Measurements from ENCODE around the gene CIC.

DNA sequence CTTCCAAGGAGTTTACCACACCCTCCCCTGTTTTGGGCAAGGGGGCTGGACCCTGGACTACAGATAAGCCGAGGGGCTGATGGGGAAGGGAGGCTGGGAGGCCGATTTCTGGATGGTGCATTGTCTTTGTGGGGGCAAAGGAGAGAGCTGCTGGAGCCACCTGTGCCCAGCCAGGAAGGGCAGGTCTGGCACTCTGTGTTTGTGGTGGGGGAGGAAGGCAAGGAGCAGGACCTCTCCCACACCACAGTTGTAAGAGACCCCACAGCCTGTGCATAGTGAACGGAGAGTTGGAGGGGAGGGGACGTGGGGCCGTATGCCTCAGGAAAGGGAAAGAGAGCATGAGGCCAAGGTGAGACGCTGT is 16.9 kb downstream of the CIC start:
- no peak for TF ChIP-seq POLR2AphosphoS5 (IDR thresholded peaks at IDR 0.05; ENCODE audit: low read depth, low read length)
- TF ChIP-seq, protein P1, sequence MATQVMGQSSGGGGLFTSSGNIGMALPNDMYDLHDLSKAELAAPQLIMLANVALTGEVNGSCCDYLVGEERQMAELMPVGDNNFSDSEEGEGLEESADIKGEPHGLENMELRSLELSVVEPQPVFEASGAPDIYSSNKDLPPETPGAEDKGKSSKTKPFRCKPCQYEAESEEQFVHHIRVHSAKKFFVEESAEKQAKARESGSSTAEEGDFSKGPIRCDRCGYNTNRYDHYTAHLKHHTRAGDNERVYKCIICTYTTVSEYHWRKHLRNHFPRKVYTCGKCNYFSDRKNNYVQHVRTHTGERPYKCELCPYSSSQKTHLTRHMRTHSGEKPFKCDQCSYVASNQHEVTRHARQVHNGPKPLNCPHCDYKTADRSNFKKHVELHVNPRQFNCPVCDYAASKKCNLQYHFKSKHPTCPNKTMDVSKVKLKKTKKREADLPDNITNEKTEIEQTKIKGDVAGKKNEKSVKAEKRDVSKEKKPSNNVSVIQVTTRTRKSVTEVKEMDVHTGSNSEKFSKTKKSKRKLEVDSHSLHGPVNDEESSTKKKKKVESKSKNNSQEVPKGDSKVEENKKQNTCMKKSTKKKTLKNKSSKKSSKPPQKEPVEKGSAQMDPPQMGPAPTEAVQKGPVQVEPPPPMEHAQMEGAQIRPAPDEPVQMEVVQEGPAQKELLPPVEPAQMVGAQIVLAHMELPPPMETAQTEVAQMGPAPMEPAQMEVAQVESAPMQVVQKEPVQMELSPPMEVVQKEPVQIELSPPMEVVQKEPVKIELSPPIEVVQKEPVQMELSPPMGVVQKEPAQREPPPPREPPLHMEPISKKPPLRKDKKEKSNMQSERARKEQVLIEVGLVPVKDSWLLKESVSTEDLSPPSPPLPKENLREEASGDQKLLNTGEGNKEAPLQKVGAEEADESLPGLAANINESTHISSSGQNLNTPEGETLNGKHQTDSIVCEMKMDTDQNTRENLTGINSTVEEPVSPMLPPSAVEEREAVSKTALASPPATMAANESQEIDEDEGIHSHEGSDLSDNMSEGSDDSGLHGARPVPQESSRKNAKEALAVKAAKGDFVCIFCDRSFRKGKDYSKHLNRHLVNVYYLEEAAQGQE (IDR thresholded peaks at IDR 0.05; ENCODE audit: insufficient read depth in 1 of 2, low read depth in 2 of 2, low read length in 2 of 2): no peak
- no peak for TF ChIP-seq TAF1 (IDR thresholded peaks at IDR 0.05; ENCODE audit: borderline replicate concordance, insufficient read depth, low read length)
